HG02763 (cell line): Measurements from ENCODE around the gene RBM6.
"Not testable (repeated sequence)": the region's sequence is repeated elsewhere in the genome, so short reads cannot be mapped to it uniquely, and the experiment has no call there.

Experiments used
- ATAC-seq: cut with Tn5 transposase; IDR thresholded peaks from one replicate; pipeline ENCODE4 v1.9.1; 2021; ENCODE audit warnings: mild to moderate bottlenecking, moderate library complexity; ENCODE audit not compliant: unreplicated experiment

Gene RBM6

DNA sequence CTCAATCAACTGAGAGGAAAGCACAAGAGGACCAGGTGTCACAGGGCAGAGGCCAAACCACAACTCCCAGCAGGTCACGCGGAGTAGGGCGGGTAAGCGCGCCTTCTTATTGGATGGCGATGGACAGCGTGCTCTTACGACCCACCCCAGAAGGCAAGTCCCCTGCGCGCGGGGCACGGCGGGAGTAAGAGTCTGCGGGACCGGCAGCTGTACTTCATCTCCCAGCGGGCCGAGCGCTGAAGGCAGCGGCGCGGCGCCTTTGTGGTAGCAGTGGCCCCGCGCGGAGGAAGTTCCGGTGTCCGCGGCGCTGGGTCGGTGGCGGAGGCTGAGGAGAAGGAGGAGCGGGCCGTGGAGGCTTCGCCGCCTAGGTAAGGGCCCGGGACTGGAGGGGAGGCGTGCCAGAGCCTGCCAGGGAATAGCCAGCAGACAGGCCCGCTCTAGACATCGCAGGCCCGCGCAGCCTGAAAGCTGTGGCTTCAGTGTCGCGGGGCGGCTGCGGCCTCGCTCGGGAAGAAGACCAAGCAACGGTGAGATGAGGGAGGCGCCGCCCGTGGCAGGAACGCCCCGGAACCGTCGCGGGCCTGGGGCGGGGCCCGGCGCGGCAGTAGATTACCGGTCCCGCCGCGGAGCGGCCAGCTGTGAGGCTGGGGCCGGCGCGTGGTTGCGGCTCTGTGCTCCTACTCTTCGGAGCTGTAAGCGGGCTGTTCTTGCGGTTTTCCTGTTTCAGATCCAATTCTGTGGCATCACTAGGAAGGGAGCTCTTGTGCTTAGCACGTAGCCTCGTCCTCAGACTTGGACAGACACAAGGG, at the start of gene RBM6:
TSS of gene RBM6 (plus strand) at position 293 of the 809 bp plus-strand sequence. CDS start 22,492 bp downstream, outside the sequence.
- peak; percentile 92 for ATAC-seq

DNA sequence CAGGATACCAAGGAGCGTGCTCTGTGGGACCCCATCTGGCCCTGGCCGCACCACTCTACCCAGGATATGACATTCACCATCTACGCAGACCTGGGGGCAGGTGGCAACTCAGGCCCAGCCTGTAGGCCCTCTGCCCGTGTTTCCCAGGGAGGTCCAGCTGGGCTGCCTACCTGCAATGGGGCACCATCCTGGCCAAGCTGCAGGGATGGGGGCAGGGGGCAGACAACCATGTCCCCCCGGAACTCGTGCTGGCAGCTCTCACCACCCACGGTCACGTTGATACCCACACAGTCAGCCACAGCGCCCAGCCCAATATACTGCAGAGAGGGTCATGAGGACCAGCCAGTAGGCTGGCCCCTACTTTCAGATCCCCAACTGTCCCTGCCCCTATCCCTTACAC, 44.2 kb upstream of the RBM6 start:
- no peak for ATAC-seq

DNA sequence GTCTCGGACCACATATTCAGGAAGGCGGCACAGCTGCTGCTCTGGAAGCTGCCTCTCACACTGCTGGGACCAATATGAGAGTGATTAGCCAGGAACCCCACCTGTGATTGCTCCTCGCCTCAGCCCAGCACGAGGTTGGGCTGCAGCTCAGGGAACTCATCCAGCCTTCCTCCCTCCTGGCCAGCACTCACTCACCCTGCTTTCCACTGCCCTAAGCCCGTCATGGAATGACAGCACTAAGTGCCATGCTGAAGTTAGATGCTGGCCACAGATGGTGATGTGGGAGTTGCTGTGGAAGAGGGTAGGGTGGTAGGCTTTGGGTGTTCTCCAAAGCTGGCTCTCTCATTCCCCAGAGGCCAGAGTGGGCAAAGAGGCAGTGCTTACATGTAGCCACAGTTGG, 43.6 kb upstream of the RBM6 start:
- ATAC-seq = no peak

- ATAC-seq = no peak
Measured at GRCh38 chr3:49898991-49899390, 41.0 kb upstream of the RBM6 start.

GRCh38 chr3:49899815-49900214, 40.1 kb upstream of the RBM6 start:
- no peak for ATAC-seq

DNA sequence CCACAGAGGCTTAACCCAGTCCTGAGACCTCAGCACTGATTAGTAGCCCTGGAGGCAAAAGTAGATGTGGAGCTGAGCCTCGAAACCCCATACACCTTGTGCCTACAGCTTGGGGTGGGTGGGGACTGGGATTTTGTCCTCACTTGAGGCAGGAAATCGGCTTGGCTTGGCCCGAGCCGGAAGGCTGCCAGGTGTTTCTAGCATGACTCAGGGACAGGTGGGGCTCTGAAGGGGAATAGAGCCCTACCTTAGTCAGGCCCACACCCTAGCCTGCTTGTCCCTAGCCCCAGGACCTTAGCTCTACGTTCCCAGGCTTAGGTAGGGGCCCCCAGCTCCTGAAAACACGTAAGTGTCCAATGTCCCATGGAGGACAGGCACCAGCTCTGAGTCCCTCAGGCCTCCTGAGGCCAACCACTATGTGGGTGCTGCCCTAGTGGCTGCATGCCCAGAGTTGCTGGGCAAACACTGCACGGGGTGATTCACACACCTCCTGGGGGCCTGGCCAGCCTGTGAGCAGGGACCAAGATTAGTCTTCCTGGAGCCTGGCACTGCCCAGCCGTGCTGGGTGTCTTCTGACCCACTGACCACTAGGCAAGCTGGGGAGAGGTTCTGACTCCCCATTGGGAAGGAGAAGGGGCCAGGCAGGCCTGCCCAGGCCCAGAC, 39.3 kb upstream of the RBM6 start:
- ATAC-seq = no peak

DNA sequence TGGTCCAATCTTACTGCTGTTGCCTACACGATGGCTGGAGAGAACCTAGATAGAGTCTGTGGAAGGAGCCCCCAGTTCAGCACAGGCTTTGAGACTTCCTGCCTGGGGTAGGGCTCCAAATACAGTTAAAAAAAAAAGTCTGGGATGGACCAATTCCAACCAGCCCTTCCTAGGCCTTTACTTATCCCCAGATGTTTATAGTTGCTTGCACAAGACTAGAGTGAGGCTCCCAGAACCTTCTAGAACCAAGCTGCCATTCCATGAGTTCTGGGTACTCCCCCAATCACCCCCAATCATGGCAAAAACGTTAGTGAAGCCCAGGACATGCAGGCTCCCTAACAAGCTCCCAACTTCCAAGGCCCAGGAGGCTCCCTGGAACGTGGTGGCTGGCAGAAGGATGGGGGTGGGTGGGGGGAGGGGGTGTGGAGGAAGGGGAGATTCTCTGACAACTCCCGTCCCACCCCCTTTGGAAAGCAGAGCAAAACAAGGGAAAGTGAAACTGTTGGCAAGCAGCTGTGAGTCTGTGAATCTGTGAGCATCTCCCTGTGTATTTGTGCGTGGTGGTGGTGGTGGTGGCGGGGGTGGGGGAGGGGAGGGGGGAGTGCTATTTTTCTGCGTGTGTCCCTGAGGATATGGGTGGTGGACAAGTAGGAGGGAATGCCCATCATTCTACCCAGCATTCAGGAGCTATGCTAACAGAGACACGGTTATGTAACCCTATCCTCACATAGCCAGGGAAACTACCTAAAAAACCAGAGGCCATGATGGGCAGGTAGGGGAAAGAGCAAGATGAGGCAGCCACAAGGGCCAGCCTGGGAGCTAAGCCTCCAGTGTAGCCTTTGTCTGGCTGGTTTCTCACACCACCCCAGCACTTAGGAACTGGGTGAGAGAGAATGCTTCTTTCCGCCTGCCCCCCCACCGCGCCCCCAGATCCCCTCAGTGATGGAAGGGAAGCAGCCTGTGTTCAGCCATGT, 38.3 kb upstream of the RBM6 start:
- ATAC-seq = no peak

- no peak for ATAC-seq
Measured at GRCh38 chr3:49902511-49903345, 37.2 kb upstream of the RBM6 start.

DNA sequence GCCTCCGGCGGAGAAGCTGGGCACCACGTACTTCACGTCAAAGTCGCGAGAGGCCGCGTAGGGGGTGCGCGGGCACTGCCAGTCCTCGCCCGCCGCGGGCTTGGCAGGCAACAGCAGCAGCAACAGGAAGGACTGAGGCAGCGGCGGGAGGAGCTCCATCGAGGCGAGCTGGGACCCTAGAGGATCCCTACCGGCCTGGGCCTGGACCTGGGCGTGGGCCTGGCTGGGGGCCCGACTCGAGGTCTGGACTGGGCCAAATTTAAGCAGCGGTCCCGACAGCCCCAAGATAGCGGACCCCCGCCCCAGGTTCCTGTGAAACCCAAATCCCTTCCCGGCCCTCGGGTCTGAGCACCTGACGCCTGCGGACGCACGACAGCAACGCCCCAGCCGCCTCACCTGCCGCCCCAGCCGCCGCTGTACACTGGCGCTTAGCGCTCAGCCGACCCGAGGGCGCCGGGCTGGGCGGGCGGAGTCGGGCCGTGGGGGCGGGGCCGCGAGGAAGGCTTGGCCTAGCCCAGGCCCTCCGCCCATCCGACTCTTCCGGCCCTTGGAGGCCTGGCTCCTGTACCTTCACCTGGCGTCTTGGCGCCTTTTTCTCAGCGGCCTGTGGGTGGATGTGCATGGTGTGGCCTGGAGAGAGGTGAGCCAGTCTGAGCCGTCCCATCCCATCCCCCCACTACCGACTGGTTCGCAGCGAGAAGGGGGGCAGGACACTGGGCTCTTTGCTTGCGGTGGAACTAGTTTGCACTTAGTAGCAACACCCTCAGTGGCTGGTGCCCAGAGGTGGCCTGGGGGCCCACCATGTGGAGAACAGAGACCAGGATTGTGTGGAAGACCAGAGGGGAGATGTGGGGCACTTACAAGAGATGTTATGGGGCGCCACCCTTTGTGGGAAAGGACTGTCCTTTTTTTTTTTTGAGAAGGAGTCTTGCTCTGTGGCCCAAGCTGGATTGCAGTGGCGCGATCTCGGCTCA, 36.2 kb upstream of the RBM6 start, which contains the start of gene MST1R:
TSS of gene MST1R (minus strand) at position 423 of the 974 bp plus-strand sequence. CDS start at position 159, 264 bp downstream.
- ATAC-seq = peak; percentile 72

GRCh38 chr3:49904448-49904847, 35.5 kb upstream of the RBM6 start:
- ATAC-seq = not testable (repeated sequence)

- ATAC-seq = no peak
Measured at GRCh38 chr3:49906073-49906743, 33.7 kb upstream of the RBM6 start.

GRCh38 chr3:49908373-49909199, 31.4 kb upstream of the RBM6 start:
- ATAC-seq = no peak

DNA sequence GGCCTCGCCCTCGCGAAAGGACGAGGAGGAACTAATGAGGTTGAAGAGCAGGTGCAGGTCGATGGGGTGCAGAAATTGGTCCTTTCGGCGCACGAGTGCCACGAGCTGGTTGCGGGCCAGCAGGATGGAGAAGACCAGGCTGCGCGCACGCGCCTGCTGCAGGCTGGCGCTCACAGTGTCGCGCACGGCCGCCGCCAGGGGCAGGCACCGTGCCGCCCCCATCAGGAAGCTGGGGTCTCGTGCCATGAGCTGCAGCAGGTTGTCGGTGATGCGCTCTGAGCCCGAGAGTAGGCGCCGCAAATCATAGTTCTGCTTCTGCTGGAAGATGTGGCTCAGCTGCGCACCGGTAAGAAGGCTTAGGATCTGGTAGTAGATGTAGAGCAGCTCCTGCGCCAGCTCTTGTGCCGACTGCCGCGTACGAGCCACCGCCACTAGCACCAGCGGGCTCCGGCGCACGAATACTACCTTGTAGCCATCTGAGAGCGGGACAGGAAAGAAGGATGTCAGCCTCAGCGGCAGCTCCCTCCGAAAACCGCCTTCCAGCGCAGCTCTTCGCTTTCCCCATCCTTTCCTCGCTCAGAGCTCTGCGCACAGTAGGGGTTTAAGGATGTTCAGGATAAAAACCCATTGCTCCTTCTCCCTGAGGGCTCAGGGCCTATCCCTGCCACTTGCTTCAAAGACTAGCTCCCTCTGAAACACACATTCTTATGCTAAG, 29.4 kb upstream of the RBM6 start:
- no peak for ATAC-seq

DNA sequence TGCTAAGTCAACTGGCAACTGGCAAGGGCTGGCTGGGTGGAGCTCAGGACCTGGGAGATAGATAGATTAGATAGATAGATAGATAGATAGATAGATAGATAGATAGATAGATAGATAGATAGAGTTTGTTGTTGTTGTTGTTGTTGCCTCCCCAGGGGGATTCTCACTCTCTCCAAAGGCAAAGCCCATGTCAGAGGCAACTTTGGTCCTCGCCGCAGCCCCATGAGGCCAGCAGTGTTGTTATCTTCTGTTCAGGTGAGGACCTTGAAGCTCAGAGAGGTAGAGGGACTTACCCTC, 28.9 kb upstream of the RBM6 start:
- ATAC-seq = no peak

DNA sequence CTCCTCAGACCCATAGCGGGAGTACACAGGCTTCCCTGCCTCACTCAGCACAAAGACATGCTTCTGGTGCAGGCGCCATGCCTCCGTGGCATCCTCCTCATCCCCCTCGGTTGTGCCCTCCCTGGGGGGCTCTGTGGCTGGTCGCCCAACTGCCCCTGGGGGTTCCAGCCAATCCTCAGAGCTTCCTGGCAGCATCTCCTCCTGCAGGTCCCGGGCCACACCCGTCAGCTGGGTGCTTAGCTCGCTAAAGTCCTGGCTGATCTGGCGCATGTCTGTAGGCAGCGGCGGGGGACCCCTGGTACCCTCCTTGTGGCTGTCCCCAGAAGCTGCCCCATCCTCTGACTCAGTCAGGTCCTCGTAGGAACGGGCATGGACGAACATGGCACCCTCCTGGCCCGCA, 28.3 kb upstream of the RBM6 start:
- ATAC-seq = no peak

DNA sequence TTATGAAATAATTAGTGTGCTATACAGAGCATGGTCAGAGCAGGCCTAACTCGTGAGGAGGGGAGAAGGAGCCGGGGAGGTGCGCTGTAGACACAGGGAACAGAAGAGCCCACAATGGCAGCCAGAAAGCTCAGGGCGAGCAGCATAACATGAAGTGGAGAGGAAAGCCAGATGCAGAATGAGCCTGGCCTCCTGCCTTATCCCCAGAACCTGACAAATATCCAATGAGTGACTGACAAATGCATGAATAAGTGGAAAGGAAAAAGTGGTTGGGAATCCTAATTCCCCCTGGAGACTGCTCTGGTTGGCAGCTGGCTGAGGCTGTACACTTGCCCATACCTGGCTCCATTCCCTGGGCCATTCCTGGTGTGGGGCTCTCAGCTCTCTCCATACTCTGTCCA, 27.1 kb upstream of the RBM6 start:
- no peak for ATAC-seq

GRCh38 chr3:49914906-49915305, 25.0 kb upstream of the RBM6 start:
- ATAC-seq = no peak
